Activated CD4-positive, alpha-beta T cell treated with anti-CD3 and anti-CD28 coated beads for 36 hours (primary cell): ENCODE measurements around the gene MYOCOS. TPM values are rescaled to one million over a fixed set of nuclear protein-coding genes. Genes with fewer than 3 reads are reported as not detected.
"Not testable (repeated sequence)": the region's sequence is repeated elsewhere in the genome, so short reads cannot be mapped to it uniquely, and the experiment has no call there.

Source experiments
- ATAC-seq: fragments of 200-7000 bp; cut with Tn5 transposase; one replicate; pipeline ENCODE4 v1.10.0; 2021; ENCODE audit warnings: mild to moderate bottlenecking, moderate library complexity
- CTCF ChIA-PET: fragments of 350-600 bp; sonication (Branson Sonifier 250); formaldehyde crosslinking; loops from one replicate; lab custom pipeline; 2021; ENCODE audit warnings: antibody characterized with exemption; lab: Charles Lee
- POLR2A ChIA-PET: fragments of 350-600 bp; sonication (Branson Sonifier 250); formaldehyde crosslinking; loops from one replicate; lab custom pipeline; 2021; ENCODE audit warnings: antibody characterized with exemption, inconsistent platforms; lab: Charles Lee
- DNase-seq: peaks from one replicate; pipeline ENCODE4 v3.0.0-alpha.2; 2020
- H3K27ac Mint-ChIP-seq: one replicate; pipeline ENCODE4 v1.8.0; 2021; ENCODE audit warnings: mixed read lengths
- H3K27me3 Mint-ChIP-seq: one replicate; pipeline ENCODE4 v1.8.0; 2021; ENCODE audit warnings: mixed read lengths
- H3K36me3 Mint-ChIP-seq: one replicate; pipeline ENCODE4 v1.8.0; 2021; ENCODE audit warnings: low read depth, mixed read lengths
- H3K4me1 Mint-ChIP-seq: one replicate; pipeline ENCODE4 v1.8.0; 2021; ENCODE audit warnings: mixed read lengths
- H3K4me3 Mint-ChIP-seq: one replicate; pipeline ENCODE4 v1.8.0; 2021; ENCODE audit warnings: mild to moderate bottlenecking, moderate library complexity, mixed read lengths
- H3K9me3 Mint-ChIP-seq: one replicate; pipeline ENCODE4 v1.8.0; 2021; ENCODE audit warnings: low read depth, mixed read lengths
- intact Hi-C, 2 experiments: fragments of 100-400 bp; cut with DNase I in 1 of 2; cut with micrococcal nuclease in 1 of 2; formaldehyde crosslinking; loops; one replicate each; pipeline versions ENCODE4 v1.14.2 to v1.15.1; 2022 to 2024; cut with DNase I, micrococcal nuclease
- total RNA-seq, 2 experiments: library from RNA; stranded (reverse); gene quantifications; one replicate each; pipeline ENCODE4 v1.2.3, GENCODE V29; 2021

MYOCOS gene
- total RNA-seq, 2 experiments from 2014 or later = not detected

DNA sequence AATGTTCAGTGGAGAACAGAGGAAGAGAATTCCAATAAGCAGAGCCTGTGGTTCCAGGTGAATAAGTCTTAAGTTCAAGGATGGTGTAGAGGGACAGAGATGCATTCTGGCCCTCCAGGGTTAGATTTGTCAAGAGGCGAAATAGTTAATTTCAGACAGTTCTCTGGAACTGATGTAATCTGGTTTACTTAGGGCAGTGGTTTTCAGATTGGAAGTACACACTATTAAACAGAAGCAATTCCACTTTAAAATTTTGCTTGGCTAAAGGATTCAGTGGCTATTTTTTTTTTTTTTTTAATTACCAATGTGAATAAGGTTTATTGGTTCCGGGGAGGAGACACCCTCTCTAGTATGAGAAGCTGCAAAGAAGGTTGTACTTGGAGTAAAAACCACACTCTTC is 25.3 kb upstream of the MYOCOS start:
- POLR2A ChIA-PET = no interaction called here
- CTCF ChIA-PET = interaction anchor here (1.4 kb wide), 1 partner anchor 64 kb away, joined by 4 read pairs; no protein-coding TSS in a partner anchor
- no peaks in the 10 kb centered on the region for H3K4me1 Mint-ChIP-seq

DNA sequence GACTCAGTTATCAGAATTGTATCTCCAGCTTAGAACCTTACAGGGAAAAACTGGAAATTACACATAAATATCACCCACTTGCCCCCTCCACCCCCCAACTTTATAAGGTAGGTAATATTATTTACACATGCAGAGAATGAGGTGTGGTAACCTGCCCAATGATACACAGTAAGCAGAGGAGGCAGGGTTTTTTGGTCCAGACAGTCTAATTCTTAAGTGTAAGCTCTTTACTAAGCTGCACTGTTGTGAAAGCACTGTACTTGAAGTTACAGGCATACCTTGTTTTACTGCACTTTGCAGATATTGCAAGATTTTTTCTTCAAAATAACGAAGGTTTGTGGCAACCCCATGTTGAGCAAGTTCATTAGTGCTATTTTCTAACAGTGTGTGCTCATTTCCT is 24.8 kb upstream of the MYOCOS start:
- no peak for ATAC-seq
- no peak overlapping the region for H3K4me3 Mint-ChIP-seq
- ChIA-PET CTCF (no interaction called here), POLR2A (no interaction called here)
- no peak overlapping the region for H3K27ac Mint-ChIP-seq
- peaks cover 26% of the 10 kb centered on the region for H3K36me3 Mint-ChIP-seq
- DNase-seq = no peak
- no peaks in the 10 kb centered on the region for H3K4me1 Mint-ChIP-seq
- intact Hi-C loops = loop anchor here in 1 of 2 experiments (5.0 kb wide), 2 partner anchors 50 to 195 kb away; no protein-coding TSS in a partner anchor
- H3K27me3 Mint-ChIP-seq = no peaks in the 10 kb centered on the region
- no peaks in the 10 kb centered on the region for H3K9me3 Mint-ChIP-seq

More for the DNA sequence above, 25.3 kb upstream of the MYOCOS start:
- H3K27ac Mint-ChIP-seq = no peak overlapping the region
- intact Hi-C loops = loop anchor here in 1 of 2 experiments (5.0 kb wide), 2 partner anchors 51 to 196 kb away; no protein-coding TSS in a partner anchor
- no peaks in the 10 kb centered on the region for H3K27me3 Mint-ChIP-seq
- H3K9me3 Mint-ChIP-seq = no peaks in the 10 kb centered on the region
- no peak for DNase-seq
- H3K4me3 Mint-ChIP-seq = no peak overlapping the region
- no peak for ATAC-seq
- H3K36me3 Mint-ChIP-seq = peaks cover 29% of the 10 kb centered on the region

DNA sequence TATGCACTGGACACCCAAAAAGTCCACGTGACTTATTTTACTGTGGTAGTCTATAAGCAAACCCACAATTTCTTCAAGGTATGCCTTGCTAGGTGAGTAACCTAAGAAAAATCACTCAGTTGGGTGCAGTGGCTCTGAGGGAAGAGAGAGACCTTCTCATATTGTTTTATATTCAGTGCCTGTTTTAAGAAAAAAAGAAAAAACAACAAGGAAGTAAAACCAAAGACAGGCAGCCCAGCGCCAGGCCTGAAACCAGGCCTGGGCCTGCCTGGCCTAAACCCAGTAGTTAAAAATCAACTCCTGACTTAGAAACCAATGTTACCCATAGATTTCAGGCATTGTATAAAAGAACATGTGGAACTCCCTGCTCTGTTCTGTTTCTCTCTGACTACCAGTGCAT is 21.7 kb upstream of the MYOCOS start:
- H3K4me1 Mint-ChIP-seq, H3K4me3 Mint-ChIP-seq, H3K27me3 Mint-ChIP-seq, H3K36me3 Mint-ChIP-seq, POLR2A ChIA-PET, H3K27ac Mint-ChIP-seq, H3K9me3 Mint-ChIP-seq, DNase-seq, ATAC-seq, intact Hi-C loops: not testable (repeated sequence)
- CTCF ChIA-PET = interaction anchor here (0.8 kb wide), 1 partner anchor 491 kb away, joined by 3 read pairs; no protein-coding TSS in a partner anchor

DNA sequence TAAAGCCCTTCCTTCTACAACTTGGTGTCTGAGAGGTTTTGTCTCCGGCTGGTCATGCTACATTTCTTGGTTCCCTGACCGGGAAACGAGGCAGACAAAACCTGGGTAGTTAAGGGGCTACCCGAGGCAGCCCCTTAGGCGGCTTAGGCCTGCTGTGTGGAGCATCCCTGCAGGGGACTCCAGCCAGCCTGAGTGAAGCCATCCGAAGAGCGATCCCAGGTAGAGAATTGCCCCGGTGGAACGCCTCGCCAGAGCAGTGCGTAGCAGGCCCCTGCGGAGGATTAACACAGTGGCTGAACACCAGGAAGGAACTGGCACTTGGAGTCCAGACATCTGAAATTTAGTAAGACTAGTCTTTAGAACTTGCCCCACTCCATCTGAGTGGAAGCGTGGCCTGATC is 21.2 kb upstream of the MYOCOS start:
- CTCF ChIA-PET = no interaction called here
- H3K4me1 Mint-ChIP-seq = no peaks in the 10 kb centered on the region
- H3K36me3 Mint-ChIP-seq = peaks cover 9% of the 10 kb centered on the region
- H3K27ac Mint-ChIP-seq = no peak overlapping the region
- intact Hi-C loops = no loop called here
- ATAC-seq = no peak
- H3K9me3 Mint-ChIP-seq = no peaks in the 10 kb centered on the region
- DNase-seq = no peak
- H3K27me3 Mint-ChIP-seq = no peaks in the 10 kb centered on the region
- POLR2A ChIA-PET = no interaction called here
- no peak overlapping the region for H3K4me3 Mint-ChIP-seq

DNA sequence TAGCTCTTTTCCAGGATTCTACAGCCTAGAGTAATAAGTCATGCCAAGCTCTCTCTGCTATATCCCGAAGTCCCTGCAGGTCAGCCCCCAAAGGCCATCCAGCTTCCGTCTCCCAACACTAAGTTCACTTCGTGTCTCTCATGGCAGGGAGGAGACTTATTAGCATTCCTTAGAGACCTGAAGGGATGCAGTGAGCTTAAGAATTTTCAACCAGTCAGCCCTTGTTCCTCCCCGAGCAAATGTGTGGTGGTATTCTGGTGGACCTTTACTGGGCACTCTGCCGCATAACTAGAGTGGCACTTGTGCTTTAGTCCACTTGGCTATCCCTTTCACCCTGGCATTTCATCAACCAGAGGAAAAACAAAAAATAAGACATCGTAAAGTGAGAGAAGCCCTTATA is 19.0 kb upstream of the MYOCOS start:
- DNase-seq, POLR2A ChIA-PET, H3K4me1 Mint-ChIP-seq, H3K9me3 Mint-ChIP-seq, H3K27ac Mint-ChIP-seq, intact Hi-C loops, H3K36me3 Mint-ChIP-seq, ATAC-seq, H3K27me3 Mint-ChIP-seq, H3K4me3 Mint-ChIP-seq: not testable (repeated sequence)
- CTCF ChIA-PET = interaction anchor here (0.9 kb wide), 1 partner anchor 42 kb away, joined by 3 read pairs; no protein-coding TSS in a partner anchor

DNA sequence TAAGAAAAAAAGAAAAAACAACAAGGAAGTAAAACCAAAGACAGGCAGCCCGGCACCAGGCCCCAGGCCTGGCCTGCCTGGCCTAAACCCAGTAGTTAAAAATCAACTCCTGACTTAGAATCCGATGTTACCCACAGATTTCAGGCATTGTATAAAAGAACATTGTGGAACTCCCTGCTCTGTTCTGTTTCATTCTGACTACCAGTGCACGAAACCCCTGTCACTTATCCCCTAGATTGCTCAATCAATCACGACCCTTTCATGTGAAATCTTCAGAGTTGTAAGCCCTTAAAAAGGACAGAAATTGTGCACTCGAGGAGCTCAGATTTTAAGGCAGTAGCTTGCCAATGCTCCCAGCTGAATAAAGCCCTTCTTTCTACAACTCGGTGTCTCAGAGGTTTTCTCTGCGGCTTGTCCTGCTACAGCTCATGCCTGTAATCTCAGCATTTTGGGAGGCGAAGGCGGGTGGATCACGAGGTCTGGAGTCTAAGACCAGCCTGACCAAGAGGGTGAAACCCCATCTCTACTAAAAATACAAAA is 15.6 kb upstream of the MYOCOS start:
- Mint-ChIP-seq H3K27ac (no peak overlapping the region), H3K27me3 (no peaks in the 10 kb centered on the region), H3K4me3 (no peak overlapping the region), H3K9me3 (no peaks in the 10 kb centered on the region), H3K4me1 (no peaks in the 10 kb centered on the region), H3K36me3 (no peaks in the 10 kb centered on the region)
- DNase-seq (no peak), ATAC-seq (no peak)
- POLR2A ChIA-PET = no interaction called here
- intact Hi-C loops = no loop called here
- CTCF ChIA-PET = interaction anchor here (0.5 kb wide), 1 partner anchor 143 kb away, joined by 3 read pairs; no protein-coding TSS in a partner anchor

DNA sequence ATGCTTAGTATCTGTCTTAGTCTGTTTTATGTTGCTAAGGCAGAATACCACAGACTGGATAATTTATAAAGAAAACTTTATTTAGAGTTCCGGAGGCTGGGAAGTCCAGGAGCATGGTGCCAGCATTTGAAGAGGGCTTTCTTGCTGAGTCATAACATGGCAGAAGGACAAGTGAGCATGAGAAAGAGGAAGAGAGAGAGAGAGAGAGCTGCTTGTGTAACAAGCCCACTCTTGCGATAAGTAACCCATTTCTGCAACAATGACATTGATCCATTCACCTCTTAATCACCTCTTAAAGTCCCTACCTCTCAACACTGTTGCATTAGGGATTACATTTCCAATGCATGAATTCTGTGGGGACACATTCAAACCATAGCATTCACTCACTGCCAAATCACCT is 11.7 kb upstream of the MYOCOS start:
- no peak overlapping the region for H3K27ac Mint-ChIP-seq
- H3K27me3 Mint-ChIP-seq = no peaks in the 10 kb centered on the region
- no peak for DNase-seq
- POLR2A ChIA-PET = no interaction called here
- no peaks in the 10 kb centered on the region for H3K4me1 Mint-ChIP-seq
- no peaks in the 10 kb centered on the region for H3K9me3 Mint-ChIP-seq
- H3K36me3 Mint-ChIP-seq = no peaks in the 10 kb centered on the region
- H3K4me3 Mint-ChIP-seq = no peak overlapping the region
- CTCF ChIA-PET = no interaction called here
- intact Hi-C loops = no loop called here
- no peak for ATAC-seq

DNA sequence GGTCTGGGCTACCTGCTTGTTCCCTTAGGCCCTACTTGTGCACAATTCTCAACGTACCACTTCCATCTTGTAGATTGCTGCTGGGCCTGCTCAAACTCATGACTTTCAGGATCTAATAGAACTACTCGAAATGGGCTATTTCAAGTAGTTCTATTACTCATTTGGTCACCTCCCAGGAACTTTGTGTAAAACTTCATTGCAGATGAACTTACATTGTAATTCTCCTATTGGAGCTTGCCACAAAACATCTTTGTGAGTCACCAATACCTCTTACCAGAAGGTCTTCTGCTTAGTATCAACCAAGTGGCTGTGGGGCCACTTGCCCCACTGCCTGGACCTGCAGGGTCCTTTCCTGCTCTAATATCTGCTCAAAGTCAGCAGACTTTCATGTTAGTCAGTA is 10.7 kb upstream of the MYOCOS start:
- ATAC-seq = no peak
- no peak overlapping the region for H3K27ac Mint-ChIP-seq
- no peaks in the 10 kb centered on the region for H3K4me1 Mint-ChIP-seq
- no peaks in the 10 kb centered on the region for H3K36me3 Mint-ChIP-seq
- ChIA-PET POLR2A (no interaction called here), CTCF (no interaction called here)
- no peak for DNase-seq
- no peak overlapping the region for H3K4me3 Mint-ChIP-seq
- intact Hi-C loops = no loop called here
- H3K9me3 Mint-ChIP-seq = no peaks in the 10 kb centered on the region
- no peaks in the 10 kb centered on the region for H3K27me3 Mint-ChIP-seq

DNA sequence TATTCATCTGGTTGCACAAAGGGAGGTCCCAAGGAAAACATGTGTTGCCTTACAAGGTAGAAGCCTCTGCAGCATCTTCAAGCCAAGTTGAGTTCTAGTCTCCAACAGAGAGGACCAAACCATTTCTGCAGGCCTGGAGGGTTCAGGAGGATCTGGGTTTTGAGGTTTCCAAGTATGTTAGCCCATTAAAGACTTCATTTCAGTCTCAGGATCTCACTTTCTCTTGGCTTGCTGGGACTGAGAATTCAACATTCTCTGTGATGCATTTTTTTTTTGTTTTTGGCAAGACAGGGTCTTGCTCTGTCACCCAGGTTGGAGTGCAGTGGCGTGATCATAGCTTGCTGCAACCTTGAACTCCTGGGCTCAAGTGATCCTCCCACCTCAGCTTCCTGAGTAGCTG is 8.8 kb upstream of the MYOCOS start:
- H3K4me1 Mint-ChIP-seq = no peaks in the 10 kb centered on the region
- ChIA-PET CTCF (no interaction called here), POLR2A (no interaction called here)
- no peak overlapping the region for H3K4me3 Mint-ChIP-seq
- DNase-seq (no peak), ATAC-seq (no peak)
- no peaks in the 10 kb centered on the region for H3K36me3 Mint-ChIP-seq
- no peak overlapping the region for H3K27ac Mint-ChIP-seq
- no peaks in the 10 kb centered on the region for H3K27me3 Mint-ChIP-seq
- intact Hi-C loops = no loop called here
- H3K9me3 Mint-ChIP-seq = no peaks in the 10 kb centered on the region

DNA sequence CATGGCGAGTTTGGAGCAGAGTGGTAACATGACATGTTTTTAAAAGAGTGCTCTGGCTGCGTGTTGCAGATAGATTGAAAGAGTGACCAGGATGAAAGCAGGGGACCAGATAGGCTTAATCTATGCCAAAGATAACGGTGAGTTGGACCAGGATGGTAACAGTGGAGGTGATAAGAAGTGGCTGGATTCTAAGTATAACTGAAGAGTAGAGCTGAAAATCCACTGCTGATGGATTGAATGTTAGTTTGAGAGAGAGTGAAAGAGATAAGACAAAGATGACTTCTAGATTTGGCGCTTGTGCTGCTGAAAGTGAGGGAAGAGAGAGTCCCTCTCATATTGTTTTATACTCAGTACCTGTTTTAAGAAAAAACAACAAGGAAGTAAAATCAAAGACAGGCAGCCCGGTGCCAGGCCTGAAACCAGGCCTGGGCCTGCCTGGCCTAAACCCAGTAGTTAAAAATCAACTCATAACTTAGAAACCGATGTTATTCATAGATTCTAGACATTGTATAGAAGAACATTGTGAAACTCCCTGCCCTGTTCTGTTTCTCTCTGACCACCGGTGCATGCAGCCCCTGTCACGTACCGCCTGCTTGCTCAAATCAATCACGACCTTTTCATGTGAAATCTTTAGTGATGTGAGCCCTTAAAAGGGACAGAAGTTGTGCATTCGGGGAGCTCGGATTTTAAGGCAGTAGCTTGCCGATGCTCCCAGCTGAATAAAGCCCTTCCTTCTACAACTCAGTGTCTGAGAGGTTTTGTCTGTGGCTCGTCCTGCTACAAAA is 6.7 kb upstream of the MYOCOS start:
- H3K27ac Mint-ChIP-seq, H3K9me3 Mint-ChIP-seq, POLR2A ChIA-PET, CTCF ChIA-PET, H3K4me3 Mint-ChIP-seq, DNase-seq, H3K27me3 Mint-ChIP-seq, intact Hi-C loops, H3K4me1 Mint-ChIP-seq, H3K36me3 Mint-ChIP-seq, ATAC-seq: not testable (repeated sequence)

DNA sequence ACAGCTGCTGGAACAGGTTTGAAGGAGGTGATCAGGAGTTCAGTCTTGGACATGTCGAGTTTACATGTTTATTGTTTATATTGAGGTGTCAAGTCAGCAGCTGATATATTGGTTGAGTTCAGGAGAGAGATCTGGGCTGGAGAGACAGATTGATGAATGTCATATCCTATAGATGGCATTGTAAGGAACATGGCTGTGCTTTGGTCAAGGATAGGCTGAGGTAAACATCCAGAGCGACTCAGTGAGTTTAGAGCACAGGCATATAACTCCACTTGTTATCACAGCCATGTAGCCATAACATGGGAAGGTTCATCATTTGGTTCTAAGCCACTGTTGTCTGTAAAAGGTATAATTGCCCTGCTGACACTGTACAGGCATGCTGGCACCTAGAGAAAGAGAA is 5.5 kb upstream of the MYOCOS start:
- POLR2A ChIA-PET = no interaction called here
- H3K27me3 Mint-ChIP-seq = no peaks in the 10 kb centered on the region
- intact Hi-C loops = no loop called here
- no peaks in the 10 kb centered on the region for H3K4me1 Mint-ChIP-seq
- no peak overlapping the region for H3K27ac Mint-ChIP-seq
- no peak overlapping the region for H3K4me3 Mint-ChIP-seq
- no peak for ATAC-seq
- DNase-seq = no peak
- H3K9me3 Mint-ChIP-seq = no peaks in the 10 kb centered on the region
- no peaks in the 10 kb centered on the region for H3K36me3 Mint-ChIP-seq
- CTCF ChIA-PET = no interaction called here
